ENCODE measurements around the gene OPCML. TPM values are rescaled to one million over a fixed set of nuclear protein-coding genes. Genes with fewer than 3 reads are reported as not detected.

The OPCML gene
- total RNA-seq, 2 donors from 2014 or later, result 0.04 TPM; not detected in 1

DNA sequence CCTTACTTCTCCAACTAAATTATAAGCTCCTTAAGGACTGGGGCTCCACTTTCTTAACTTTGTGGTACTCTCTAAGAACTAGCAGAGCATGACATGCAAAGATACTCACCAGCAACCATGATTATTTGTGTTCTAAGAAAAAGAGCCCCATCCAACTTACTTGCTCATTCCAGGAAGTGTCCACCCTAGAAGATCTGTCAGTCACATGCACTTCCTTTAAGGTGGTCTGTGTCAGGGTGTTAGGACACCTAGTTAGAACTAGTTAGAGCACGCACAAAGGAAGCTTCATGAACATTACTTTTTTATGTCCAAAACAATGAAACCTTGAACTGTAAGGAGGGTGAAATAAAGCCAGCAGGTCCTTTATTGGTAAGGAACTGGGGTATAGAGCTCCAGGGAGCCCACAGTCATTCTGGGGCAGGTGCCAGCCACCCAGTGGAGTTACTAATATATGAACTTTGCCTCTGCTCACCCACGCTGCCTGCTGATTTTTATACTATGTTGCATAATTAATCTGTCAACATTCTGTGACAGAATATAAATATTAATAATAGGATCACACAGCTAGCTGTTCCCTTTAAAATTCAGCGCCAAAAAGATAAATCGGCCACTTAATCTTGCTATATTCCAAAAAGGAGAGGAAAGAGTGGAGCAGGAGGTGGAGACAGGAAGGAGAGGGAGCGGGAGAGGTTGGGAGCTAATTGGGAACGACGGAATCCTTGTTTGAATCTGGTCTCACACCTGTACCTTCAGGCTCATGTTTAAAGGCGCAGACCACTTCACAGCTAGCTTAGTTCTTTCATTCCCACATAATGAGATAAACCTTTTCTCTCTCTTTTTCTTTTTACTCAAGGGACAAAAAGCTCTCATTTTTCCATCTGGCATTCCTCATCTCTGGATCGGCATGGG is 755.0 kb downstream of the OPCML start:
- no peak for DNase-seq (ENCODE audit: low spot score)
- H3K9me3 ChIP-seq, result no peaks in the 10 kb centered on the region
- H3K4me3 ChIP-seq, result no peak overlapping the region
- H3K4me1 ChIP-seq, result no peaks in the 10 kb centered on the region
- H3K36me3 ChIP-seq, result no peaks in the 10 kb centered on the region
- H3K27me3 ChIP-seq, result no peaks in the 10 kb centered on the region
- TF ChIP-seq, protein P1, sequence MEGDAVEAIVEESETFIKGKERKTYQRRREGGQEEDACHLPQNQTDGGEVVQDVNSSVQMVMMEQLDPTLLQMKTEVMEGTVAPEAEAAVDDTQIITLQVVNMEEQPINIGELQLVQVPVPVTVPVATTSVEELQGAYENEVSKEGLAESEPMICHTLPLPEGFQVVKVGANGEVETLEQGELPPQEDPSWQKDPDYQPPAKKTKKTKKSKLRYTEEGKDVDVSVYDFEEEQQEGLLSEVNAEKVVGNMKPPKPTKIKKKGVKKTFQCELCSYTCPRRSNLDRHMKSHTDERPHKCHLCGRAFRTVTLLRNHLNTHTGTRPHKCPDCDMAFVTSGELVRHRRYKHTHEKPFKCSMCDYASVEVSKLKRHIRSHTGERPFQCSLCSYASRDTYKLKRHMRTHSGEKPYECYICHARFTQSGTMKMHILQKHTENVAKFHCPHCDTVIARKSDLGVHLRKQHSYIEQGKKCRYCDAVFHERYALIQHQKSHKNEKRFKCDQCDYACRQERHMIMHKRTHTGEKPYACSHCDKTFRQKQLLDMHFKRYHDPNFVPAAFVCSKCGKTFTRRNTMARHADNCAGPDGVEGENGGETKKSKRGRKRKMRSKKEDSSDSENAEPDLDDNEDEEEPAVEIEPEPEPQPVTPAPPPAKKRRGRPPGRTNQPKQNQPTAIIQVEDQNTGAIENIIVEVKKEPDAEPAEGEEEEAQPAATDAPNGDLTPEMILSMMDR (IDR thresholded peaks at IDR 0.05), result no peak
- H3K27ac ChIP-seq, result no peak overlapping the region

DNA sequence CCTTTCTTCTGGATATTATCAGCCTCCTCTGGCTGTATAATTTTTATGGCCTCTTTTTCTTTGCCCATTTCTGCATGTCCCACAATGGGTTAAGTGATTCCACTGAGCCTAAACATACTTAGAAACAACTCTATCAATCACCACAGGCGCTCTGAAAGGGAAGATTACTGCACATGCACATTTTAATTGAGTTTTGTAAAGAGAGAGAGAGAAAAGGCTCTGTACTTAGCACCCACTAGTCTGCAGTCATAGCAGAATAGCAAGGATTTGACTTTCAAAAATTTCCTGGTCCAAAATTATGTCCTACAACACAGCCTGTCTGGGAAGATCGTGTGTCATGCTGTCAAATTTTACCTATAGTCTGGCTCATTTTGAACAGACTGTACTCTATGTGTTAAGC is 758.5 kb downstream of the OPCML start:
- Histone ChIP-seq H3K36me3 (no peaks in the 10 kb centered on the region), H3K4me1 (no peaks in the 10 kb centered on the region), H3K27ac (no peak overlapping the region), H3K27me3 (no peaks in the 10 kb centered on the region), H3K9me3 (no peaks in the 10 kb centered on the region), H3K4me3 (no peak overlapping the region)
- no peak for DNase-seq (ENCODE audit: low spot score)
- TF ChIP-seq, protein P1 (IDR thresholded peaks at IDR 0.05), result no peak

DNA sequence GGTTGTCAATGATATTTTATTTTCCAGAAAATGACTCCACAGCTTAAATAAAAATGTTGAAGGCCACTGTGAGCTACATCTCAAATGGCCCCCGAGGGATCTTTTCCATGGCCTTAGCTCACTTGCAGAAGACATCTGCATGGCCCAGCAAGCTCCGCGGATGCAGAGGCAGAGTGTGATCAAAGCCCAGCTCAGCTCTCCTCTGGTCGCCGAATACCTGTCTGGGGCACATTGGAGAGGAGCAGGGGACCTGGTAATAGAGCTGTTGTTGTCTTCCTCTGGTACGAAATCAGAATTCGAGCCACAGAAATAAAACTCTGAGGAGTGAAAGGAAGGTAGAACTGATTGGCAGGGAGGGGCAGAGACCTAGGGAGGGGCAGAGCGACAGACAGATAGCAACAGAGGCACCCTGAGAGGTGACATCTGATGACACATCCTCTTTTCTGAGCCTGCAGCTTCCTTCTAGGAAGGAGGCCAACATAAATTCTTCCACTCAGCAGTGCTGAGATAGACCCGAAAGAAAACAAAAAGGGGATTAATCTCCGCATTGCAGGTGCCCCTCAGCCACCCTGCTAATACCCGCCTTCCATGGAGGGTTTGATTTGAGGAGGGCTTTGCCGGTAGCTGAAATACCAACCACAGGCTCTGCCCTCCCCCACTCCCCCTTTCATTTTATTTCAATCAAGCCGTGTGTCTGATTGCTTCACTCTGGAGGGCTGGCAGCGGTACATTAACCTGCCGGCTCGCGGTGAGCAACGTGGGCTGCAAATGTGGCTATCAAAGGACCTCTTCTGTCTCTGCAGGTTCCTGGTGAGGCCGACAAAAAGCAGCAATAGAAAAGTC is 759.4 kb downstream of the OPCML start:
- Histone ChIP-seq H3K9me3 (no peaks in the 10 kb centered on the region), H3K27ac (no peak overlapping the region), H3K4me1 (no peaks in the 10 kb centered on the region), H3K27me3 (no peaks in the 10 kb centered on the region), H3K4me3 (no peak overlapping the region), H3K36me3 (no peaks in the 10 kb centered on the region)
- no peak for DNase-seq (ENCODE audit: low spot score)
- TF ChIP-seq, protein P1 (IDR thresholded peaks at IDR 0.05), result no peak

DNA sequence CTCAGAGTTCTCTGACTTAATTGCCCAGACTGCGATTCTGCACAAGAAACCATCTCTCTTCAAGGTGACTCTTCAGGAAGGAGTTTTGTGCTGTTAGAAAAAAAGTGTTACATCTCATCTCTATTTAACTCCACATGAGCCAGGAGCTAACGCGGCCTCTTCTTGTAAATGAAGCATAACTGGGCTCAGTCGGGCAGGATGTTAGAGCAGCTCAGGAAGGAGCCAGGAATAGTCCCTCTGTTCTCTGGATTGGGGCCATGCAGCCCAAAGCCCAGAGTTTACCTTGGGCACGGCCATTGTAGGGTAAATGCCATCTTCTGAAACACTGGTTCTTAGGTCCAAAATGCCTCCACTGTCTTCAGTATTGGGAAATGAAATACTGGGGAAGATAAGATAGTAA is 760.6 kb downstream of the OPCML start:
- no peaks in the 10 kb centered on the region for H3K36me3 ChIP-seq
- DNase-seq (ENCODE audit: low spot score), result no peak
- H3K9me3 ChIP-seq, result no peaks in the 10 kb centered on the region
- H3K4me1 ChIP-seq, result no peaks in the 10 kb centered on the region
- no peaks in the 10 kb centered on the region for H3K27me3 ChIP-seq
- no peak overlapping the region for H3K4me3 ChIP-seq
- H3K27ac ChIP-seq, result no peak overlapping the region
- TF ChIP-seq, protein P1 (IDR thresholded peaks at IDR 0.05), result no peak

DNA sequence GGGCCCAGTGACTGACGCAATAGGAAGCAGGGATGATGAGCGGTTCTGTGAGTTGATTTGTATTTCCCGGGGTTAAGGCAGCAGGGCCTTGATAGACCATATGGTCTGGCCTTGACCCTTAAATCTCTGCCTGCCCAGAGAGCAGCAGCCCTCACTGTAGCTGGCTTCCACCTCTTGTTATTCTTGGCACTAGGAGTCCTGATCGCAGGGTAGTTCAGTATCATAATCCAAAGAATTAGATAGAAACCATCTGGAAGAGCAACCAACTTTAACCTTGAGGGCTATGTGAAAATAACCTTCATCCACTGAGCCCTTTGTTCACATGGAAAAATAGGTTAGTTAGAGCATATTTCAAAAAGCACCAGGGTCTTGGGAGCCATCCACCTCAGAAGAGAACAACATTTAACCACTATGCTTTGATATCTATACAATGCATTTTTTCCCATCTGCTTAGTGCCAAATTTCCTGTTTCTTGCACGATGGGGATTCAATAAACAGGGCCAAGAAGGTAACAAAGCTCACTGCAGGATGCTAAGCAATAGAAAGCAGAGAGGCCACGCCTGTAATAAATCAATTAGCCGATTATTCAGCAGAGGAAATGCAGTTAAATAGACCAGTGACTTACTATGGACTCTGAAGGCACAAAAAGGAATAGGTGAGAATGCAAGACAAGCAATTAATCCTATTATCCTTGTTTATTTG is 761.3 kb downstream of the OPCML start:
- H3K4me3 ChIP-seq, result no peak overlapping the region
- H3K27ac ChIP-seq, result no peak overlapping the region
- TF ChIP-seq, protein P1 (IDR thresholded peaks at IDR 0.05), result no peak
- H3K4me1 ChIP-seq, result no peaks in the 10 kb centered on the region
- no peak for DNase-seq (ENCODE audit: low spot score)
- no peaks in the 10 kb centered on the region for H3K27me3 ChIP-seq
- no peaks in the 10 kb centered on the region for H3K36me3 ChIP-seq
- H3K9me3 ChIP-seq, result no peaks in the 10 kb centered on the region
